T-helper 1 cell (primary cell): ENCODE measurements around the gene SEC24D.
"Not testable (repeated sequence)": the region's sequence is repeated elsewhere in the genome, so short reads cannot be mapped to it uniquely, and the experiment has no call there.

Experiments
- DNase-seq, 5 donors: peaks; one replicate each; pipeline ENCODE4 v3.0.0-alpha.2; 2012 to 2020

SEC24D gene

DNA sequence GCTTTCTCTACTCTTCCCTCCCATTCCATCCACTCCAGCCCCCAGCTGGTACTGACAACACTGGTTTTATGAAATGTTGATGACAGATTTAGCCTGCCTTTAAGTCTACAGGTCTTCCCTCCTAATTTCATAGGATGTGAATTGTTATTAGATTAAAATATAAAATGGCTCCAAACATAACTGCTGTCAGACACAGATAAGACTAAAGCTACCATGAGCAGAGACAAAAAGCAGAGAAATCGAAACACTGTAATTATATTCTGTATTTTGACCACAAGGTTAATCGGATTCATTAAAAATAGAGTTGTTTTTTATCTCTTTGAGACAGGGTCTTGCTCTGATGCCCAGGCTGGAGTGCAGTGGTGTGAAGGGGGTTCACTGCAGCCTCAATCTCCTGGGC is 28.3 kb downstream of the SEC24D start:
- no peak for DNase-seq

GRCh38 chr4:118803253-118803652 is 32.7 kb downstream of the SEC24D start:
- no peak for DNase-seq

GRCh38 chr4:118801895-118802575 is 33.9 kb downstream of the SEC24D start:
- DNase-seq, result no peak

DNA sequence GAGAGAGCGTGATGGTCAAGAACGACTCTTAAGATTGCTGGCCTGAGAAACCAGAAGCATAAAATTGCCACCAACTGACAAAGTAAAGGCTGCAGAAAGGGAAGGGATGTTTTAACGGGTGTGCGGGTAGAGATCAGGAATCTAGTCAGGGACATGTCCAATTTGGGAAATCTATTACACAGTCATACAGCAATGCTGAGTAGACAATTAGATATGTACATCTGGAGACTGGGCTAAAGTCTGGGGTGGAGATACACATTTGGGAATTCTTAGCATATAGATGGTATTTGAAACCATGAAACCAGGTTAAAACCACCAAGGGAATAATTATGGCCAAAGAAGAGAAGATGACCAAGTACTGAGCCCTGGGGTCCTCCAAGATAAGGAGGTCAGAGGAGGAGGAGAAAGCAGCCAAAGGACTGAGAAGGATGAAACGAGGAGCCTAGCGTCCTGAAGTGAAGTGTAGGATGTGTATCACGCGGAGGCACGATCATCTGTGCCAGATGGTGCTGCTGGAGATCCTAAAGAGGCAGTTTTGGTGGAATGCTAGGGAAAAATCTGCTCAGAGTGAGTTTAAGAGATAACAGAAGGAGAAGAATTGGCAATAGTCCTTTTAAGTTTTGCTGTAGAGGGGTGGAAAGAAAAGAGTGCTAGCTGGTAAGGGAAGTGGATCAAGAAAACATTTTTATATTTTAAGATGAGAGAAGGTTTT is 36.5 kb downstream of the SEC24D start:
- DNase-seq, result no peak

GRCh38 chr4:118798658-118799057 is 37.3 kb downstream of the SEC24D start:
- no peak for DNase-seq

DNA sequence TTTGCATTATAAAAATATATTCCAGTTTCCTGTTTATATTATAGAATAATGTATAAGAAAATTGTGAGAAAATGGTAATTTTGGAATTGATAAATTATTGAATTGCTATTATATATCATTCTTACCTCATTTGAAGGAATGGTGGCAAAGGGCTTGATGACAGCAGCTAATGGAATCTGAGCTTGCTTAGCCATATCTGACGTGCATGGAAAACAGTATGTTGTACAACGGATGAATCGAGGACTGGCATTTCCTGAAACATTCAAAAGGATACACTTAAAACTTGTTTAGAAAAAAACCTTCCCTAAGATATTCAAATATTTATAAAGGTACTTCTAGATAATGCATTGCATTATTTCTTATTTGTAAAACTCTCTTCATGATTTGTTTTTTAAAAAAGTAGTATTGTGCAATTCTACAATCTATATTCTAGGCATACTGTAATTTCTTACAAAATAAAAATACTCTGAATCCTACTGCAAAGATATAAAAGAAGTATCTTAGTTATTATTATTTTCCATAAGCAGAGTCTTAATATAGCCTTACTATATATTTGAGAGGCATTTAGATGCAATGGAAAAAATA is 38.3 kb downstream of the SEC24D start:
- no peak for DNase-seq

DNA sequence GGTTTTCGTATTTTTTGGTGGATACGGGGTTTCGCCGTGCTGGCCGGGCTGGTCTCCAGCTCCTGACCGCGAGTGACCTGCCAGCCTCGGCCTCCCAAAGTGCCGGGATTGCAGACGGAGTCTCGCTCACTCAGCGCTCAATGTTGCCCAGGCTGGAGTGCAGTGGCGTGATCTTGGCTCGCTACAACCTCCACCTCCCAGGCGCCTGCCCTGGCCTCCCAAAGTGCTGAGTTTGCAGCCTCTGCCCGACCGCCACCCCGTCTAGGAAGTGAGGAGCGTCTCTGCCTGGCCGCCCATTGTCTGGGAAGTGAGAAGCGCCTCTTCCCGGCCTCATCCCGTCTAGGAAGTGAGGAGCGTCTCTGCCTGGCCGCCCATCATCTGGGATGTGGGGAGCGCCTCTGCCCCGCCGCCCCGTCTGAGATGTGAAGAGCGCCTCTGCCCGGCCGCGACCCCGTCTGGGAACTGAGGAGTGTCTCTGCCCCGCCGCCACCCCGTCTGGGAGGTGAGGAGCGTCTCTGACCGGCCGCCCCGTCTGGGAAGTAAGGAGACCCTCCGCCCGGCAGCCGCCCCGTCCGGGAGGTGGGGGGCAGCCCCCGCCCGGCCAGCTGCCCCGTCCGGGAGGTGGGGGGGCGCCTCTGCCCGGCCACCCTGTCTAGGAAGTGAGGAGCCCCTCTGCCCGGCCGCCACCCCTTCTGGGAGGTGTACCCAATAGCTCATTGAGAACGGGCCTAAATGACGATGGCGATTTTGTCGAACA is 44.1 kb downstream of the SEC24D start:
- DNase-seq, result not testable (repeated sequence)

DNA sequence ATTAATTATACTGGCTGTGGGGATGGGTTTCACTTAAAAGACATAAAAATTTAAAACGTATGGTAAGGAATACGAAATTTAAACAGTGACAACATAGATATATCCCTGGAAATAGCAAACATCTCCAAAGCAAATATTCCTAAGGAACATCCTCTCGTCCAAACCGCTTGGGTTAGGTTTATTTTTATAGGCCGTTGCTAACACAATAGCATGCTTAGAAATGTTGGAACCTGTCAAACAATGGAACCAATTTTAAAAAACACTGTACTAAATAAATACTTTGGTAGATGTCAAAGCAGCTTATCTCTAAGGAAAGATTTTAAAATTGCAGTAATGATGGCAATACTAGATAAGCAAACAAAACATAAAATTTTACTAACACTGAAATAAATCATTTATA is 45.4 kb downstream of the SEC24D start:
- DNase-seq, result no peak

DNA sequence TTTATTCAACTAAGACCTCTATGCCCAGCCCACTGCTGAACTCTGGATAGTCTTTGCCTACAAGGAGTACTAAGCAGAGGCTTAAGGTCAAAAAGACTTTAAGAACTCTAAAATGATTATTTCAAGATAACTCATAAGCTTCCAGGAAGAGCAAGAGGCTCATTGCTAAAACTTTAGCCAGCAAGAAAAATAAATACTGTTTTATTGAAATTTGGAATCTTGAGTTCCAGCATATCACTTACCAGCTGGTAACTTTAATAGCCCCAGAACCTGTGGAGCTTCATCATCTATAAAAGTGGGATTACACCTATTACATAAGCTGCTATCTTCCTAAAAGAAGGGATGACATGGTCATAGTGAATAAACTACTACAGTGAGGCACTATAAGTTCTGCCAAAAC is 47.0 kb downstream of the SEC24D start:
- no peak for DNase-seq

- DNase-seq, result no peak
Measured at GRCh38 chr4:118787844-118788380, 48.0 kb downstream of the SEC24D start.

DNA sequence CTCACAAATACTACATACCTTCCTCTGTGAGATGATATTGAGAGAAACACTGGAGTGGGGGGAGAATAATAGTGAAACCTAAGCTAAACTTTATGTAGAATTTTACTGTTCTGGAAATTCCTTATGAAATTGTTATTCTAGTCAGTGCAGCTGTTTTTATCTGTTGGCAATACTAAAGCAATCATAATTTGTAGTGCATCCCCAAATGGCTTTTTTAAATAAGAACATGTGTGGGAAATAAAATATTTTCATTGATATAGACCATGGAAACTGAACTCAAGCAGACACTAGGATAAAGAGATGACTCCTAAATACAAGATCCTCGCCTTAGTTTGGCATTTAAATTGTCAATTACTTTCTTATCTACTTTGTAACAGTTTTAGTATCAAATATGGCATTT is 51.1 kb downstream of the SEC24D start:
- no peak for DNase-seq

GRCh38 chr4:118783887-118784286 is 52.0 kb downstream of the SEC24D start:
- no peak for DNase-seq

DNA sequence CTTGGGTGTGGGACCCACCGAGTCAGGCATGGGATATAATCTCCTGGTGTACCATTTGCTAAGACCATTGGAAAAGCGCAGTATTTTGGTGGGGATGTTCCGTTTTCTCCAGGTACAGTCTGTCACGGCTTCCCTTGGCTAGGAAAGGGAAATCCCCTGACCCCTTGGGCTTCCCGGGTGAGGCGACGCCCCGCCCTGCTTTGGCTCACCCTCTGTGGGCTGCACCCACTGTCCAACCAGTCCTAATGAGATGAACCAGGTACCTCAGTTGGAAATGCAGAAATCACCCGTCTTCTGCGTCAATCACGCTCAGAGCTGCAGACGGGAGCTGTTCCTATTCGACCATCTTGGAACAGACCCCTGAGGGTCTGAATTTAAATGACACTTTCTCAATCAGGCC is 53.0 kb downstream of the SEC24D start:
- DNase-seq, result not testable (repeated sequence)

DNA sequence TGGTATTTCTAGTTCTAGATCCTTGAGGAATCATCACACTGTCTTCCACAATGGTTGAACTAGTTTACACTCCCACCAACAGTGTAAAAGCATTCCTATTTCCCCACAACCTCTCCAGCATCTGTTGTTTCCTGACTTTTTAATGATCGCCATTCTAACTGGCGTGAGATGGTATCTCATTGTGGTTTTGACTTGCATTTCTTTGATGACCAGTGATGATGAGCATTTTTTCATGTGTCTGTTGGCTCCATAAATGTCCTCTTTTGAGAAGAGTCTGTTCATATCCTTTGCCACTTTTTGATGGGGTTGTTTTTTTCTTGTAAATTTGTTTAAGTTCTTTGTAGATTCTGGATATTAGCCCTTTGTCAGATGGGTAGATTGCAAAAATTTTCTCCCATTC is 58.3 kb downstream of the SEC24D start:
- DNase-seq, result not testable (repeated sequence)

GRCh38 chr4:118776955-118777640 is 58.8 kb downstream of the SEC24D start:
- DNase-seq, result not testable (repeated sequence)

- DNase-seq, result no peak
Measured at GRCh38 chr4:118776157-118776954, 59.6 kb downstream of the SEC24D start.

DNA sequence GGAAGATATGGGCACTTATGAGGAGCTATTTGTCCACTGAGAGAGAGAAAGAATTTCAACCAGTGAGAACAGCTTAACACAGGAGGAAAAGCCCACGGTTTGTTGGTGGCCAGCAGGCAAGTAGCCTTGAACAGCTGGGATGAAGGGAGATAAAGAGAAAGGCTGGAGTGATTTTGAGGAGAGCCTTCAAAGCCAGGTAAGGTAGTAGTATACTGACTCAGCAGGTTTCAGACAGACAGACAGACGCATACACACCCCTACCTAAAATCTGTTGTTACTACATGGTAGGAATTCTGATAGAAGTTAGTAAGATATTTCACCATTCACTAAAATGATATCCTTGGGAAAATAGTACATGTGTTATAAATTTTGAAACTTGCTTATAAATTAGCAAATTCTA is 60.5 kb downstream of the SEC24D start:
- DNase-seq, result no peak

- no peak for DNase-seq
Measured at GRCh38 chr4:118774989-118775388, 60.9 kb downstream of the SEC24D start.

GRCh38 chr4:118774321-118774720 is 61.6 kb downstream of the SEC24D start:
- no peak for DNase-seq

- no peak for DNase-seq
Measured at GRCh38 chr4:118773429-118773792, 62.5 kb downstream of the SEC24D start.

DNA sequence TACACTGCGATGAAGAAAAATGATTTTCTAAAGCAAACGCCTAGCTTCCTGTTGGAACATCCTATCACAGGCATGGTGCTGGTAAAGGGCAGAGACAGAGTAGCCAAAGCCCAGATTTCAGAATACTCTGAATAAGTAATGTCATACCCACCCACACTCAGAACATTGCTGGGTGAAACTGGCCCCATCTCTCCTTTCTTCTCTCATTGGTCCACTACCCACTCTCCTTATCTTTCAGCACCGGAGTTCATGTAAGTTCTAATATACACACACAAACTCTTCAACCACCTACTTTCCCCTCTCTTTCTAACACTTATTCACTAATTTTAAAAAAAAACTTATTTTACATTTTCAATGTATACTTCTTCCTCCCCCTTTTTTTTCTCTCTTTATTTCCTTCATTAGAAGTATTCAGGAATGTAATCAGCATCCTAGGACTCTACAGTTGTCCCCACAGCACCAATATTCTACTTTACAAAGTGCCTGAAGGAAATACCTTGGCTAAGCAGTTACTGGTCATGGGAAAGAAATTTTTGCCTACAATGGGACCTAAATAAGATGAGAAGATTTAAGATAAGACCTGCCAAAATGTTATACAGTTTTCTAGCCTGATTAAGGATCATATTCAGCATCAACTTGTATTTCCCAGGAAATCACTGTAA is 63.0 kb downstream of the SEC24D start:
- no peak for DNase-seq
